ENCODE measurements around the gene CACNA2D2.

CACNA2D2 gene

GRCh38 chr3:50380405-50381085 lies 122.9 kb downstream of the CACNA2D2 start:
- no peaks in the 10 kb centered on the region for H3K27me3 ChIP-seq
- no peaks in the 10 kb centered on the region for H3K9me3 ChIP-seq
- no peaks in the 10 kb centered on the region for H3K36me3 ChIP-seq
- peak overlapping the region; percentile 39; the same call in 1 of the 2 replicates for H3K4me2 ChIP-seq
- no peak for TF ChIP-seq Cebpa-rat (IDR thresholded peaks at IDR 0.05)
- no peaks in the 10 kb centered on the region for H4K20me1 ChIP-seq
- H3K9ac ChIP-seq = no peak overlapping the region
- H3K27ac ChIP-seq = no peak overlapping the region
- H3K4me3 ChIP-seq = no peak overlapping the region
- H3K4me1 ChIP-seq = peaks cover 17% of the 10 kb centered on the region

DNA sequence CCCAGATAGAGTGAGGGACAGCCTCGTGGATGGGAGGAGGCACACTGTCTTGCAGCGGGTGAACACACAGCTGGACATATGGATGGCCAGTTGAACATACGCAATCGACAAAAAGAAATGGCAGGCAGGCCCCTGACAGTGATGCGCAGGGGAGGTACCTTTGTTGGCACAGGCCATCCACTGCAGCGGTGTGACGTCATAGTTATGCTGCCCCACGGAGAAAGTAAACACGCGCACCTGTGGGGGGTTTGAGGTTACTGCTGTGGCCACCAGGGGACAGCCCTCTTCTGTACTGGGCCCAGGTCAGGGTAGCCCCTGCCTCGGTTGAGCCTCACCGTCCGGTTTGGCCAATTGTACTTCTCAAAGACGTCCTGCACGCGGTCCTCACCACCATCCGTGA lies 124.7 kb downstream of the CACNA2D2 start:
- H3K36me3 ChIP-seq = no peaks in the 10 kb centered on the region
- no peak overlapping the region for H3K9ac ChIP-seq
- TF ChIP-seq Cebpa-rat (IDR thresholded peaks at IDR 0.05) = no peak
- H3K27me3 ChIP-seq = no peaks in the 10 kb centered on the region
- no peak overlapping the region for H3K4me3 ChIP-seq
- no peak overlapping the region for H3K4me2 ChIP-seq
- H3K27ac ChIP-seq = no peak overlapping the region
- H3K4me1 ChIP-seq = peaks cover 27% of the 10 kb centered on the region
- no peaks in the 10 kb centered on the region for H3K9me3 ChIP-seq
- no peaks in the 10 kb centered on the region for H4K20me1 ChIP-seq

DNA sequence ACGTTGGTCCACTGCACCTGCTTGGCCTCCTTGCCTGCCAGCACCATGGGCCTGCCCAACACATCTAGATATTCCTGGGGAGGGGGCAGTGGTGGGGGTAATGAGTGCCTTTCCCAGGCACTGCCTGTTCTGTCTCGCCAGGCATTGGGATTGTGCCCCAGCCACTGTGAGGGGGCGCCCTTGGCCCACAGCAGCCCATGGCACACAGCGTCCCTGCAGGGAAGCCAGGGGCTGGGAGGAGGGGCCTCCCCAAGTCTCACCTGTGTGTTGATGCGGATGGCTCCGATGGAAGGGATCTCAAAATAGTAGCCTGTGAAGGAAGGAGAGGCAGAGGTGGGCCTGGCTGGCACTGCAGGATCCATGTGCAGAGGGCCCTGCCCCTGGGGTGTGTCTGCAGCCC lies 125.4 kb downstream of the CACNA2D2 start:
- H3K4me2 ChIP-seq = no peak overlapping the region
- no peaks in the 10 kb centered on the region for H3K9me3 ChIP-seq
- TF ChIP-seq Cebpa-rat (IDR thresholded peaks at IDR 0.05) = no peak
- H3K36me3 ChIP-seq = no peaks in the 10 kb centered on the region
- no peak overlapping the region for H3K4me3 ChIP-seq
- no peak overlapping the region for H3K27ac ChIP-seq
- H4K20me1 ChIP-seq = no peaks in the 10 kb centered on the region
- peaks cover 30% of the 10 kb centered on the region for H3K4me1 ChIP-seq
- H3K27me3 ChIP-seq = no peaks in the 10 kb centered on the region
- H3K9ac ChIP-seq = no peak overlapping the region

- H3K27me3 ChIP-seq = no peaks in the 10 kb centered on the region
- H3K4me3 ChIP-seq = no peak overlapping the region
- H3K9ac ChIP-seq = no peak overlapping the region
- peak overlapping the region; percentile 40; the same call in 1 of the 2 replicates for H3K4me2 ChIP-seq
- H3K4me1 ChIP-seq = peaks cover 35% of the 10 kb centered on the region
- no peaks in the 10 kb centered on the region for H3K9me3 ChIP-seq
- no peak for TF ChIP-seq Cebpa-rat (IDR thresholded peaks at IDR 0.05)
- peak overlapping the region; percentile 35 for H3K27ac ChIP-seq
- H3K36me3 ChIP-seq = no peaks in the 10 kb centered on the region
- H4K20me1 ChIP-seq = no peaks in the 10 kb centered on the region
Measured at GRCh38 chr3:50375258-50375931, 128.0 kb downstream of the CACNA2D2 start.

GRCh38 chr3:50374363-50375257 lies 128.8 kb downstream of the CACNA2D2 start:
- Histone ChIP-seq H3K4me1 (peaks cover 35% of the 10 kb centered on the region), H4K20me1 (no peaks in the 10 kb centered on the region), H3K36me3 (no peaks in the 10 kb centered on the region), H3K4me2 (peak overlapping the region; percentile 40), H3K9me3 (no peaks in the 10 kb centered on the region), H3K9ac (no peak overlapping the region), H3K27me3 (no peaks in the 10 kb centered on the region), H3K27ac (peak overlapping the region; percentile 35), H3K4me3 (no peak overlapping the region)
- TF ChIP-seq Cebpa-rat (IDR thresholded peaks at IDR 0.05) = no peak

- Histone ChIP-seq H3K4me3 (no peak overlapping the region), H3K4me1 (peaks cover 41% of the 10 kb centered on the region), H3K36me3 (no peaks in the 10 kb centered on the region), H4K20me1 (no peaks in the 10 kb centered on the region), H3K27ac (no peak overlapping the region), H3K9me3 (no peaks in the 10 kb centered on the region), H3K4me2 (no peak overlapping the region; the same call in 1 of the 2 replicates), H3K9ac (0 out of 2 replicates have a peak overlapping the region, but pooled peaks have one; percentile 10), H3K27me3 (no peaks in the 10 kb centered on the region)
- TF ChIP-seq Cebpa-rat (IDR thresholded peaks at IDR 0.05) = no peak
Measured at GRCh38 chr3:50373146-50374051, 130.0 kb downstream of the CACNA2D2 start.

- no peak for TF ChIP-seq Cebpa-rat (IDR thresholded peaks at IDR 0.05)
- Histone ChIP-seq H4K20me1 (no peaks in the 10 kb centered on the region), H3K27ac (peak overlapping the region; percentile 53; the same call in 1 of the 2 replicates), H3K36me3 (no peaks in the 10 kb centered on the region), H3K4me3 (no peak overlapping the region), H3K9me3 (no peaks in the 10 kb centered on the region), H3K9ac (no peak overlapping the region; the same call in 1 of the 2 replicates), H3K4me1 (peaks cover 46% of the 10 kb centered on the region), H3K27me3 (no peaks in the 10 kb centered on the region), H3K4me2 (peak overlapping the region; percentile 43)
Measured at GRCh38 chr3:50372349-50372748, 131.1 kb downstream of the CACNA2D2 start.

DNA sequence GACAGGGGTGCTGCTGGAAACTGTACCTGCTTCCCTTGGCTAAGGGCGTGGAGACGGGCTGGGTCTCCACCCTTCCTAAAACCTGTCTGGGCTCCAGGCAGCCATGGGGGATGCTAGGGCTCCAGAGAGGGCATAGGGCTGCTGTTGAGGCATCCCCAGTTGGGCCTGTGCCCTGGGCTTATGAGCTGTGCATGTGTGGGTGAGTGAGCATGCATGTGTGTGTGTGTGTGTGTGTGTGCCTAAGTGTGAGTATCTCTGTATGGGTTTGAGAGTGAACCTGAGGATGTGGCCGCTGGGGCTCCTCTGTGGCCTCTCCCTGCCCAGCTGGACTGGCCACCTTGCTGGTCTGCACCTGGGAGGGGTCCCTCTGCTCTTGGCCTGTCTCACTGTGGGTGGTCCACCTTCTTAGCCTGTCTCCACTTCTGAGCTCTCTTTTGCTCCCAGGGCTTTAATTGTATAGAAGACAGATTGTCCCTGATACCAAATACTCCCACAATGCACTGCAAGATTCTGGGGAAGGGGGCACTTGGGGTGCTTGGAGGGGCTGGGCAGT lies 132.2 kb downstream of the CACNA2D2 start:
- H3K4me1 ChIP-seq = peaks cover 51% of the 10 kb centered on the region
- no peak overlapping the region for H3K9ac ChIP-seq
- H3K4me2 ChIP-seq = no peak overlapping the region
- no peaks in the 10 kb centered on the region for H3K27me3 ChIP-seq
- no peak overlapping the region for H3K27ac ChIP-seq
- no peak for TF ChIP-seq Cebpa-rat (IDR thresholded peaks at IDR 0.05)
- H3K36me3 ChIP-seq = no peaks in the 10 kb centered on the region
- H3K4me3 ChIP-seq = no peak overlapping the region
- no peaks in the 10 kb centered on the region for H3K9me3 ChIP-seq
- H4K20me1 ChIP-seq = no peaks in the 10 kb centered on the region

DNA sequence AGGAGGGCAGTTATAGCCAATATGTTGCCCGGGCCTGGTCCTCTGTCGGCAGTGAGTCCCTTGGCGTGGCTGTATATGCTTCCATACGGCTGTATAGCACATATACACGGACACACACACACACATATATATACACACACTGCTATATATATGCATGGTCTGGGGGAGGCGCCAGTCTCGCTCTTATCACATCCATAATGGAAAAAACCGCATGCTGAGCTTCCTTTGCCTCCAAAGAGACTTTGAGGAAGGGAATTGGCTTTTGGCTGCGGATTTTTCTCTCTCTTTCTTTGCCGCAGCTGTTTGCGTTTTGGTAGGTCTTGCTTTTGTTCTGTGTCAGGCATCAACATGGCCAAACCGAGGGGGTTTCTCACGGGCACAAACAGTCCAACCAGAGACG lies 132.8 kb downstream of the CACNA2D2 start:
- Histone ChIP-seq H3K36me3 (no peaks in the 10 kb centered on the region), H3K4me2 (no peak overlapping the region), H3K27ac (no peak overlapping the region), H3K9ac (no peak overlapping the region), H3K4me3 (no peak overlapping the region), H3K4me1 (peaks cover 51% of the 10 kb centered on the region), H4K20me1 (no peaks in the 10 kb centered on the region), H3K27me3 (no peaks in the 10 kb centered on the region), H3K9me3 (no peaks in the 10 kb centered on the region)
- no peak for TF ChIP-seq Cebpa-rat (IDR thresholded peaks at IDR 0.05)

Data from BLaER1 (cell line).